AG08395 (cell line): ENCODE measurements around the gene LMF1.
A peak's percentile ranks its signal among the peaks of the same experiment; 100 is the strongest.
"Not testable (repeated sequence)": the region's sequence is repeated elsewhere in the genome, so short reads cannot be mapped to it uniquely, and the experiment has no call there.

Source experiments
- DNase-seq: peaks from one replicate; pipeline ENCODE4 v3.0.0; 2012; ENCODE audit warnings: mixed read lengths, low spot score

Gene LMF1

DNA sequence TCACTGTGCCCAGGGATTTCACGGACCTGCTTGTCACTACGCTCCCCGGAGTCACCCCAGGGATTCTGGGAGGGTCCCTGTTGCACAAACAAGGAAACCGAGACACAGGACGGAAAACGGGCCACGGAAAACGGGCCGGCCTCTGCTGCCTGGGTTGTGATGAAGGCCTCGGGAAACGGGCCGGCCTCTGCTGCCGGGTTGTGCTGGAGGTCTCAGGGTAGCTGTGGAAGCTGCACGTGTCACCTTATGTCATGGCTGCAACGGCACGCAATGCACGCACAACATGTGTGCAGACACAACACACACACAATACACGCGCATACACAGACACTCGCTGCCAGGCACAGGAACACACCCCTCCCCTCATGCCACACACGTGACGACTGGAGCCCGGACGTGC lies 143.3 kb downstream of the LMF1 start:
- no peak for DNase-seq

DNA sequence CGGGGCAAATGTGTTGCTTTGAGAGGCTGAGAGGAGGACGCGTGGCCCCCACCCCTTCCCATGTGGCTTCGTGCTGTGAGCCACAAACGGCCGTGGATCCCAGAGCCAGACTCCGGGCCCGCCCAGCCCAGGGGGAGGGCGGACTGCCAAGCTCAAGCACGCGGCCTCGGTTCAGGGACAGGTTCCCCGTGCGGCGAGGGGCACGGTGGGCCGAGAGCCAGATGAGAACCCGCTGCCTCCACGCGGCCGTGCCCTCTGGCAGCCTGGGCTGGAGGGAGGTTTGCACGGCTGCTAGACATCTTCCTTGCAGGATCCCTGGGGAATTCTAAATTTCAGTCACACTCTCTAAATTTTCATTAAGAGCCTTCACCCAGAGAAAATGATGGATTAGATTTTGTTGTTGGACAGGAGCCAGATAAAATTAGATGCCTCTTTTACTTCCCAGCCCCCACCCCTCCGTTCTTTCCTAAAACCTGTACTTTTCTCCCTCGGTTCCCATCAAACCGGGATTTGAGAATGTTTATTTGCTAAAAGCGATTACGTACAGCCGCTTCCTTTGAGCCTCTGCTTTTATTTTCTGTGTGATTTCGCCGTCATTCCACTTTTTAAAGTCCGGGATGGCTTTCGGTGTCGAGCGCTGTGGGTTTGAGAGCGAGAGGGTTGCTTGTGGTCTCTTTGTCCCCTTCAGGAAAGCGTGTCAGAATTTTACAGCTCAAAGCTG lies 145.3 kb downstream of the LMF1 start:
- DNase-seq, result peak; percentile 55

DNA sequence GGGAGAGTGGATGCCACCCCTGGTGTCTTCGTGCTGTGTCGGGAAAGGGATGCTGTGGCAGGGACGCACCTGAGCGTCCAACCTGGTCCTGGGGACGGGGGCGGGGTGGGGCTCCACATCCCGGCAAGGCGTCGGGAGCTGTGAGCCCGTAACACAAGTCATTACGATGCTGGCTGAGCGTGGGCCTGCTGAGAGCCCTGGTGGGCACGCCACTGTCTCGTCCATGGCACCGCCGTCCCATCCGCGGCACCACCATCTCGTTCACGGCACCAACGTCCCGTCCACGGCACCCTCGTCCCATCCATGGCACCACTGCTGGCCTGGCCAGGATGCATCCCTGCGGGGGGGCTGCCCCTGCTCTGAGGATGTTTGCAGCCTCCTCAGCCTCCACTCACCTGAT lies 146.2 kb downstream of the LMF1 start:
- no peak for DNase-seq

DNA sequence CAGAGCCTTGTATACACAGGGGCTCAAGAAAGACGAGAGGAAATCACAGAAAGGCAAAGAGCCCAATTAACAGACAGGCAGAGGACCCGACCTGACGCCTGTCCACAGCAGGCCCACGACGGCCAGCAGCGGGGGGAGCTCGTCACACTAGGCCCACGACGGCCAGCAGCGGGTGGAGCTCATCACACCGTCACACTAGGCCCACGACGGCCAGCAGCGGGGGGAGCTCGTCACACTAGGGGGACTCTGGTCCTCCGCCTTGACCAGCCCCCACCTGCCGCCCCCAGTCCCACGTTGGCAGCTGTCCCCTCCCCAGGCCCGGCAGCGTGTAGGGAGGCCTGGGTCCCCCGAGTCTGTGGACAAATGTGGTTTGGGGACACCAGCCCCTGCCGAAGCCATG lies 146.6 kb downstream of the LMF1 start:
- DNase-seq, result no peak

DNA sequence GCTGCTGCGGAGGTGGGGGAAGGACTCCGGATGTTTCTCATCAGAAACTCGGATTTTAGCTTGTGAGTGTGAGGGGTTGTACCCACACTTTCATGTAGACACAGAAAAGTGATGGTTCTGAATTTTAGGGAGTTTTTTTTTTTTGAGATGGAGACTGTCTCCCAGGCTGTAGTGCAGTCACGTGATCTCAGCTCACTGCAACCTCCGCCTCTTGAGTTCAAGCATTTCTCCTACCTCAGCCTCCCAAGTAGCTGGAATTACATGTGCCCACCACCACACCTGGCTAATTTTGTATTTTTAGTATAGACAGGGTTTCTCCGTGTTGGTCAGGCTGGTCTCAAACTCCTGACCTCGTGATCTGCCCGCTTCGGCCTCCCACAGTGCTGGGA lies 147.9 kb downstream of the LMF1 start:
- no peak for DNase-seq

DNA sequence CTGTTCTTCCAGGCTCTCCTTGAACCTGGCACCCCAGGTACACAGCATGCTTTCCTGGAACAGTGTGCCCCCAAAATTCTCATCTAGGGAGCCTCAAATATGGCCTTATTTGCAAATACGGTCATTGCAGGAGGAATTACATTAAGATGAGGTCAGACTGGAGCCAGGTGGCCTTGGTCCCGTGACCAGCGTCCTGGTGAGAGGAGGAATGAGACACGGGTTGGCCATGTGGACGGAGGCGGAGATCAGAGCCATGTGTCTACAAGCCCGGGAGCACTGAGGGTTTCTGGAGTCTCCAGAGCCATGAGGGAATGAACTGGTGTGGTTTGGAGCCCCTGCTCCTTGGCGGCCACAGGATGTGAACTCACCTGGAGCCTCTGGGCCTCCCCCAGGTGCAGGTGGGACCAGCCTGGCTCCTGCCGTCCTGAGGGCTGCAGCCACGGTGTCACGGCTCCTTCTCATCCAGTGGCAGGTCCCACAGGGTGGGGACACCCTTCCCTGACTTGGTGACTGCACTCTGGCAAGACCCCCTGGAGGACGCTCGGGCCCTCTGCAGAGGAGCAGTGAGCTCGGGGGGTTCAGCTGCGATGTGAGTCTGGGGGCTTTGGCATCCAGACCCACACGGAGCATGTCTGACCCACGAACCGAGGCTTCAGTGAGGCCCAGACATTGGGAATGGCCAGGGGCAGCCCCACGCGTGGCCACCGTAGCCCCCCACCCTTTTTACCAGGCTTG lies 148.4 kb downstream of the LMF1 start:
- DNase-seq, result no peak

DNA sequence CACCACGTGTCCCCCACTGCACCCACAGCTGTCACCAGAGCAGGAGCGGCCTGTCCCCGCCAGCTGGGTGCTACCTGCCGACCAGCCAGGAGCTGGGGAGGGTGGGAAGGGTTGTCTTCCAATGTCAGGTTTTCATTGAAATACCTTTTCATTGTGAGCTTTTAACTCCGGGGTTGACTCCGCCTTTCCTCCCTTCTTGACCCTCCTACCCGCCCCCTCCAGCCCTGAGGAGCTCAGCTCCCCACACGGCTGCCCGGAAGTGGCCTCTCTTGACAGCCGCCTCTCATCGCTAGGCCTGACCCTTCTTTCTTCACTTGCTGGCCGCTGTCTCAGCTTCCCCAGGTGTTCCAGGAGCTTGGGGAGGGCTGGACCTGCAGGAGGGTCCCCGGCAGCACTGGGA lies 149.0 kb downstream of the LMF1 start:
- no peak for DNase-seq

DNA sequence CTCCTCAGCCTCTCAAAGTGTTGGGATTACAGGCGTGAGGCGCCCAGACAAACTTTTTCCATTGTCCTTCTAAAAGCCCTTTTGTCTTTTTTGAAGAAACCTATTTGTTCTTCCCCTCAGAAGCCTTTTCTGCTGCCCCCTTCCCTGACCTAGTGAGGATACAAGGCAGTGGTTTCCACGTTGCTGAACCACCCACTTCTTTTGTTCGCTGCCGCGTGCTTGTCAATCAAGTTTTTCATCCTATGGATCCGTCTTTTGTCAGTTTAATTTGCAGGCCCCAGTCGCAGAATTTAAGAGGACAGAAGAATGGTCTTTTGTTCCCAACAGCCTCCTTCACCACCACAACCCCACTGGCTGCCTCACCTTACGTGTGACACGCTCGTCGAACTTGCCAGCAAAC lies 150.0 kb downstream of the LMF1 start:
- DNase-seq, result no peak

DNA sequence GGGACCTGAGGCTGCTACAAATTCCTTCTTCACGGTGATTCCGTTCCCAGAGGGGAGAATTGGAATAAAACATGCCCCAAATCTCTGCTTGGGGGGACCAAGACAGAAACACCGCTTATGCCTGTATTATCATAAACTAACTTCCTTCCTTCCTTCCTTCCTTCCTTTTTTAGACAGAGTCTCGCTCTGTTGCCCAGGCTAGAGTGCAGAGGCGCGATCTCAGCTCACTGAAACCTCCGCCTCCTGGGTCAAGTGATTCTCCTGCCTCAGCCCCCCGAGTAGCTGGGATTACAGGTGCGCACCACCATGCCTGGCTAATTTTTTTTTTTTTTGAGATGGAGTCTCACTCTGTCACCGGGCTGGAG lies 150.8 kb downstream of the LMF1 start:
- DNase-seq, result not testable (repeated sequence)

DNA sequence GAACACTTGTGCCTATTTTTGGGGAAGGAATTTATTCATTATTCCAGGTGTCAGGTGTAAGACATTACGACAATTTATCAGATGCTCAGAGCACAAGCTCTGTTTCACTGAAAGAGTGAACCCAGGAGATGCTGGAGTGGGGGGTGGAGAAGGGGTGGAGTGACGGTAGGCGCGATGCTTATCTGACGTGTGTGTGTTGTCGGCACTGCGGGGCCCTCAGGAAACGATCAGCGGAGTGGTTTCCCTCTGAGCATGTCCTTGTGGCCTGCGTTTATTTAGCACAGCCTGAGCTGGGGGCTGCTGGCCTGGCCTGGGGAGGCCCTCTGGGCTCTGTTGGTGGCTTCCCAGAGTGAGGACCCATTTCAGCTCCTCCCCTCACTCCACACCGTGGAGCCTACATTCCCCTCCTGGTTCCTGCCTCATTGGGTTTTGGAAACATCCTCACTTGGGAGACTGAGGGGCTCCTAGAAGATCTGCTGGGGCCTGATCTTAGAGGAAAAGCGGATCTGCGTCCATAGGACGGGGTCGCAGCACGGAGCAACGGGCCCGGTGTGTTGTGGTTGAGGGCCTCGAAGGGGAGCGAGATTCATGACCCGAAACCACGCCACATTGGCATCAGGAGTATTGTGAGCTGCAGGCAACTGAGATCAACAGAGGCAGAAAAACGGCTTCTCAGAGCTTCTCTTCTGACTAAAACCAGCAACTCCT lies 151.3 kb downstream of the LMF1 start:
- DNase-seq, result no peak

DNA sequence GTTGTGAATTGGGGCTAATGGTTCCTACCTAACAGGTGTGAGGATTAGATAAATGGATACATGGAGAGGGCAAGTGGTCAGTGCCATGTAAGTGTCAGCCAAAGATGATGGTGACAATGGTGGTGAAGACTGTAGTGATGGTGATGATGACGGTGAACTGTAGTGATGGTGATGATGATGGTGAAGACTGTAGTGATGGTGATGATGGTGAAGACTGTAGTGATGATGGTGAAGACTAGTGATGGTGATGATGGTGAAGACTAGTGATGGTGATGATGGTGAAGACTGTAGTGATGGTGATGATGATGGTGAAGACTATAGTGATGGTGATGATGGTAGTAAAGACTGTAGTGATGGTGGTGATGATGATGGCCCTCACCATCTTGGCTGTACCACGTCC lies 152.2 kb downstream of the LMF1 start:
- no peak for DNase-seq

DNA sequence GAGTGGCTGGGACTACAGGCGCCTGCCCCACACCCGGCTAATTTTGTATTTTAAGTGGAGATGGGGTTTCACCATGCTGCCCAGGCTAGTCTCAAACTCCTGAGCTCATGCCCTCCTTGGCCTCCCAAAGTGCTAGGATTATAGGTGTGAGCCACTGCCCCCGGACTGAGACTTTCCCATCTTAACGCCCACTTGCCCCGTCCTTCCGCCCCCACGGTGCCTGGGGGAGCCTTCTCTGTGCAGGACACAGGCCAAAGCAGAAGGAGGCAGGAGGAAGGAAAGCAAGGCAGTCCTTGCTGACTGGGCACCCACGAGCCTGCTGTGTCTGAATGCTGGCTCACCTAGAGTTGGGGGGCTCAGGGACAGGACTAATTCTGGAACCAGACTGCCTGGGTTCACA lies 152.7 kb downstream of the LMF1 start:
- DNase-seq, result no peak

DNA sequence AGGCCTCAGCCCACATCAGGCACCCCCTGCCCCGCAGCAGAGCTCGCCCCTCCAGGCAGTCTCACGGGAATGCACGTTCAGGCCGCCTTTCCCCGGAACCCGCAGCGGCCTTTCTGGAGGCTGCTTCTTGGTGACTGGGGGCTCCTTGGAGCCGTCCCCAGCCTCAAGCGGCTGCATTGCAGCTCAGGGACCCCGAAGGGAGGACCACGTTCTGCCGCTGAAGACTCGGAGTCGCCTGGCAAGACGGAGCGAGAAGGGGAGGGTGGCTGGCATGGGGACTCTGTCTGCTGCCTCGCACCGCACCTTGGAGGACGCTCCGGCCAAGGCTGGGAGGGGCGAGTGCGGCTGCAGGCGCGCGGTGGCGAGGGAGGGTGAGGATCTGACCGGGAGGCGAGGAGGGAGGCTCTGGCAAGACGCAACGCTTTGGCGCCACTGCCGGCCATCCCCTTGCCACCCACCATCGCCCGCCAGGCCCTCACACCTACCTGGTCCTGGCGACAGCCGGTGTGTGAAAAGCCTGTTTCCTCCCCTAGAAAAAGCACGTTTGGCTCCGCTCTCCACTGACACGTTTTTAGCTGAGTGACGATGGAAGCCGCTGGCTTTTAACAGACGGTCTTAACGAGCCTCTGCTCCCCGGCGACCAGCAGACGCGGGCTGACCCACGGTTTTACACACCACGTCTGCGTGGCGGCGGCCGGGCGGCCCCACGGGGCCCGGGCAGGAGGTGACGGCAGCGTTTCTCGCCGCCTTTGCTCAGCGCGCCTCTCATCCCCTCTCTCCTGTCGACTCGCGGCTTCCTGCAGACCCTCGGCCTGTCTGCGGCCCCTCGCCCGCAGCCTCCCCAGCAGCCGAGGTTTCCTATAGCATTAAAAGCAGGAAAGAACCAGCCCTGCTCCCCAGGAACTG lies 153.5 kb downstream of the LMF1 start:
- no peak for DNase-seq

DNA sequence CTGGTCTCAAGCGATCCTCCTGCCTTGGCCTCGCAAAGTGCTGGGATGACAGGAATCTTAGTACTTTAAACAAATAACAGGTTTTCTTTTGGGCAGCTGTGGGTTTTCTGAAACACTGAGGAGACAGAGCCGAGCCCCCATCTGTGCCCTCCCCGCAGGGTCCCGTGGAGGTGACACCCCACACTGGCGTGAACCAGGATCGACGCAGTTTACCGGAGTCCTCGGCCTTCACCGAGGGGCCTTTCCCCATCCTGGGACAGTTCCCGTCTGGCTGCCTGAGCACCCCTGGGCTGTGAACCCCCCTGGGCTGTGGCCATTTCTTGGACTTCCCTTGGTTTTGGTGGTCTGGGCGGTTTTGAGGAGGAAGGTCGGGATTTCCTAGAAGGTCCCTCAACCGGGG lies 154.9 kb downstream of the LMF1 start:
- DNase-seq, result no peak

DNA sequence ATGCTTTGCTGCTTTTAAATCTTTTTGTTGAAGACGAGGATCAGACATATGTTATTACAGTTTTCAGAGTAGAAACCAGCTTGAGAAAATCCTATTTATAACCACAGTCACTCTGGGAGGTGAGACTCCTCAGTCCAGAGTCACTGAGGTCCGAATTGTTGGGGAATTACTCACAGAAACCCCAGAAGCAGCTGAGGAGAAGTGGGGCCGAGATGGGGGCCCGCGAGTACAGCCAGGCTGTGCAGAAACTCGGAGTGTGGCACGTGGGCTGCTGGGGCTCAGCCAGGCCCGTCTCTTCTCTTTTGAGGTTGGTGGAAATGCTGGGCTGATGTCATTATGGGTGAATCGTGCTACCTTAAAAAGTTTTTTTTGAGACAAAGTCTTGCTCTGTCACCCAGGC lies 155.8 kb downstream of the LMF1 start:
- peak; percentile 54 for DNase-seq

DNA sequence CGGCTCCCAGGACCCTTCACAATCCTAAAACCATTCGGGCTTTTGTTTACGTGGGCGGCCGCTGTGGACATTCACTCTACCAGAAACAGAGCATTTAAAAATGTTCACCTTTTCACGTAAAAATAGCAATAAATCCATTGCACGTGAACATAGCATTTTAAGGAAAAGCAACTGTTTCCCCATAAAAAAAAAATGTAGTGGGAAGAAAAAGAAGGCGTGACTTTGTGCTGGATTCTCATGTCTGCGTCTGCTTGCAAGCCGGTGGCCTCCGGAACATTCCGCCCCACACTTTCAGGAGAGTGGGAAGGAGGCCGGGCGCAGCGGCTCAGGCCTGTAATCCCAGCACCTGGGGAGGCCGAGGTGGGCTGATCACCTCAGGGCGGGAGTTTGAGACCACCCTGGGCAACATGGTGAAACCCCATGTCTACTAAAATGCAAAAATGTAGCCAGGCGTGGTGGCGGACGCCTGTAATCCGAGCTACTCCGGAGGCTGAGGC lies 156.8 kb downstream of the LMF1 start:
- DNase-seq, result no peak

DNA sequence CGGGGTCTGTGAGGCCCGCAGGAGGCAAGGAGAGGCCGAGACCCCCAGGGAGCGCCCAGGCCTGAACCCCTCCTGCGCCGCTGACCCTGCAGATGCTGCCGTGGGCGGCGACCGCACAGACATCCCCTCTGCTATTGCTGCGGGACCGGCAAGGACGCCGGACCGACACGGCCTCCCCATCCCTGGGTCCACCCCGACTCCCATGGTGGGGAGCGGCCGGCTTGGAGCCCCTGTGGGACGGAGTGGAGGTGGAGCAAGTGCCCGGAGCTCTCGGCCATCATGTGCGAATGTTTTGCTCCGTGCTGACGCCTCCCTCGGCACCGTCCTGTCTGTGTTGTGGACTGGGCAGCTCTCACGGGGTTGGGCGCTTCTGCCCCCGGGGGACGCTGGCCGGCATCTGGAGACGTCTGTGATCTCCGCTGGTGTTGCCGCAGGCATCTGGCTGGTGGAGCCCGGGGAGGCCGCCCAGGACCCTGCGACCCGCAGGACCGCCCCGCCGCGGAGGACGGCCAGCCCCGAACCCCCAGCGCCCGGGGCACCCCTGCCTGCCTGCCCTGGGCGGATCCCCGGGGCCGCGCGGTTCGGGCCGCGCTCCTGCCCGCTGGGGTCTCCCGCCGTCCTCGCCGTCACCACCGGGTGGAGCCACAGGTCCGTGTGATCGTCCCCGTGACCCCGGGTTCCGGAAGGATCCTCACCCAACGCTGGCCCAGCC lies 157.4 kb downstream of the LMF1 start:
- DNase-seq, result peak; percentile 74

DNA sequence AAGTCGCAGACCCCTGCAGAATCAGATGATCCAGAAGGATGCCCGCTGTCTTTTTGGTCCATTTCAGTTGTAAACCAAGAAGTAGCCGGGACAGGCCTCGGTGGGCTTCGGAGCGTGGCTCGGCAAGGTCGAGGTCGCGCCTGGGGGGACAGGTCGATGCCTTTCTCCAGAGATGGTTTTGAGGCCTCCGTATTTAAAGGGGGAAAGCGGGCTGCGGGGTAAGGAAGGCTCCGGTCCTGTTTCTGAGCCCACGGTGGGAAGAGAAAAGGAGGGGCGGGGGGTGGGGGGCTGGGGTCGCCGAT lies 162.7 kb downstream of the LMF1 start:
- no peak for DNase-seq

DNA sequence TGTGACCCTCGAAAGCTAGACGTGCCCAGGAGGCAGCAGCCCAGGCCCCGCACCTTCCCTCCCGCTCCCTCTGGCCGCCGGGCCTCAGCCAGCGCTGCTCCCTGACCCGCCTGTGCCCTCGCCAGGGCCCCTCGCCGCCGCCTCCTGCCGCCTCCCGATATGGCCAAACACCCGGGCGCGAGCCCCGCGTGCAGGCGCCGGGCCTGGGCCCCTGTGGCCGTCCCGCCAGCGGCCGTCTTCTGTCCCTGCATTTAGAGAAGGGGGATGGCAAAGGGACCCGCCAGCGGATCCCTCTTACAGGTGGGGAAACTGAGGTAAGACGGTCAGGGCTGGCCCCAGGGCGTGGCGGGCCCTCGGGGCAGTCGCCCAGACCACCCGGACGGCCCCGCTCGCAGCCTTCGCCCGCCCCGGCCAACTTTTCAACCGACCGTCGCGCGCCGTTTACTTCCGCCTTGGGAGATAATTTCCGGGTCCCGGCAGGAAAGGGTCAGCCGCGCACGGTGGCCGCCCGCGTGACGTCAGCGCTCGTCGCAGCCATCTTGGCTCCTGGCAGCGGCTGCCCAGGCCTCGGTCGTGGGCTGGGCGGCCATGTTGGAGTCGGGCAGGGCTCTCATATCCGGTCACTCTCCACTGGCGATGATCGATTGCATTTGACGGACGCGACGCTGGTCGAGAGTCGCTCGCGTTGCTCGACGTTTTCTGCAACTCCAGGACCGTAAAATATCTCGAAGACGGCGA lies 163.3 kb downstream of the LMF1 start:
- peak; percentile 98 for DNase-seq

DNA sequence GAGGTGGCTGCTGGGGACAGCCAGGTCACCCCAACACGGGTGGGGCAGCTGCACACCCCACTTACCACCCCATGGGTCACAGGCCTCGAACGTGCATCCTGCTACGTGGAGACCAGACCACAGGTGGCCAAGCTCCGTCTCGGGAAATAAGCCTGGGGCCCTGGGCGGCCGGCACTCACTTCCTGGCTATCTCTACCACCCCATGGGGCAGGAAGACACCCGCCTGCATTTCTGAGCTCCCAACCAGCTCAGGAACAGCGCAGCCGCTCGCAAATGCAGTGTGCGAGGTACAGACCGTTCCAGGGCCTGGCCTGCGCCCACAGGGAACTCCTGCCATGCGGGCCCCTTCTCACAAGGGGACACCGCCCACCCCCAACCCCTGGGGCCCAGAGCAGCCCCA lies 165.3 kb downstream of the LMF1 start:
- DNase-seq, result no peak
